HG02885 (cell line): ENCODE results near the gene MTHFR.

Experiments
- ATAC-seq: cut with Tn5 transposase; IDR thresholded peaks from one replicate; pipeline ENCODE4 v1.9.1; 2021; ENCODE audit warnings: mild to moderate bottlenecking; ENCODE audit not compliant: unreplicated experiment, poor library complexity

Gene MTHFR

GRCh38 chr1:11784256-11784992 is 21.3 kb downstream of the MTHFR start:
- ATAC-seq = no peak

GRCh38 chr1:11783556-11783955 is 22.2 kb downstream of the MTHFR start:
- no peak for ATAC-seq

- no peak for ATAC-seq
Measured at GRCh38 chr1:11782127-11782708, 23.5 kb downstream of the MTHFR start.

- ATAC-seq = no peak
Measured at GRCh38 chr1:11781297-11781696, 24.5 kb downstream of the MTHFR start.

GRCh38 chr1:11780380-11781147 is 25.2 kb downstream of the MTHFR start:
- ATAC-seq = no peak

GRCh38 chr1:11779715-11780379 is 25.9 kb downstream of the MTHFR start:
- no peak for ATAC-seq

GRCh38 chr1:11778844-11779623 is 26.7 kb downstream of the MTHFR start:
- no peak for ATAC-seq

GRCh38 chr1:11778336-11778735 is 27.4 kb downstream of the MTHFR start:
- ATAC-seq = no peak

- ATAC-seq = no peak
Measured at GRCh38 chr1:11777658-11778322, 28.0 kb downstream of the MTHFR start.

- ATAC-seq = no peak
Measured at GRCh38 chr1:11774753-11775152, 31.0 kb downstream of the MTHFR start.

- ATAC-seq = no peak
Measured at GRCh38 chr1:11772458-11772857, 33.3 kb downstream of the MTHFR start.

GRCh38 chr1:11771481-11772043 is 34.2 kb downstream of the MTHFR start:
- ATAC-seq = no peak

GRCh38 chr1:11770011-11770410 is 35.8 kb downstream of the MTHFR start:
- no peak for ATAC-seq

GRCh38 chr1:11769274-11769673 is 36.5 kb downstream of the MTHFR start:
- ATAC-seq = no peak

- ATAC-seq = no peak
Measured at GRCh38 chr1:11768821-11769220, 36.9 kb downstream of the MTHFR start.

GRCh38 chr1:11767922-11768704 is 37.7 kb downstream of the MTHFR start:
- ATAC-seq = no peak

GRCh38 chr1:11766429-11766776 is 39.4 kb downstream of the MTHFR start:
- ATAC-seq = no peak

- ATAC-seq = no peak
Measured at GRCh38 chr1:11765661-11766428, 39.9 kb downstream of the MTHFR start.
